ENCODE data around the gene FOXP2. TPM values are rescaled to one million over a fixed set of nuclear protein-coding genes. Genes with fewer than 3 reads are reported as not detected.

FOXP2 gene
- total RNA-seq, 1 experiment from 2014 or later, result not detected

DNA sequence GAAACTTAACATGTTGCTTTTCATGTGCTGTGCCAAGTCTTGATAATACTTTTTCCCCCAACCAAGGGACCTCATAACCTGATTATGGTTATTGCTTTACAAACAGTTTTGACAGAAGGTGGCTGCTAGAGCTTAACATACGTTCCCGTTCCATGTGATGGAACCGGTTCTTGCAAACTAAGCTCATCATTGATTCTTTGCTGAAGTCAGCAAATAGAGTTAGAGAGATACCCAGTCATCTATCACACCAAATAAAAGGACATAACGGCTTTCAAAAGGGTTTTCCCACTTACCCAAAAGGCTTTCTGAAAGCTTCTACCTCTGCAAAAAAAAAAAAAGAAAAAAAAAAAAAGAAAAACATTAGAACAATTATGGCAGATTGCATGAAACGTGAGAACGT, 277.0 kb downstream of the FOXP2 start:
- peaks cover 4% of the 10 kb centered on the region for H3K27me3 Mint-ChIP-seq (ENCODE audit: insufficient read depth, unreplicated experiment)
- no peaks in the 10 kb centered on the region for H3K9me3 Mint-ChIP-seq (ENCODE audit: unreplicated experiment)
- Histone ChIP-seq H3K4me3 (ENCODE audit: low read depth, low read length) (no peak overlapping the region), H3K4me1 (no peaks in the 10 kb centered on the region), H3K9me3 (no peaks in the 10 kb centered on the region), H3K36me3 (ENCODE audit: control insufficient read depth, insufficient read depth, low read length) (no peaks in the 10 kb centered on the region), H3K27me3 (replicated peaks; ENCODE audit: control insufficient read depth, insufficient read depth, low read length) (no peaks in the 10 kb centered on the region)
- BruUV-seq (replicated peaks), result no TSS peak
- DNase-seq, result no peak
- no peak overlapping the region for H3K4me3 Mint-ChIP-seq (ENCODE audit: unreplicated experiment)
- ChIA-PET POLR2A (no interaction called here), CTCF (no interaction called here)
- H3K36me3 Mint-ChIP-seq (ENCODE audit: insufficient read depth, unreplicated experiment), result no peaks in the 10 kb centered on the region
- no peak for TF ChIP-seq CTCF (IDR thresholded peaks at IDR 0.05; ENCODE audit: insufficient read depth in 1 of 2, low read depth in 1 of 2, low read length in 1 of 2, severe bottlenecking in 1 of 2, unreplicated experiment in 1 of 2)
- H3K4me1 Mint-ChIP-seq (ENCODE audit: low read depth, unreplicated experiment), result no peaks in the 10 kb centered on the region
- intact Hi-C loops (cut with micrococcal nuclease; ENCODE audit: unreplicated experiment), result no loop called here
- no peak overlapping the region for H3K27ac Mint-ChIP-seq (ENCODE audit: unreplicated experiment)

- TF ChIP-seq CTCF (IDR thresholded peaks at IDR 0.05; ENCODE audit: insufficient read depth in 1 of 2, low read depth in 1 of 2, low read length in 1 of 2, severe bottlenecking in 1 of 2, unreplicated experiment in 1 of 2), result no peak
- Histone ChIP-seq H3K4me1 (no peaks in the 10 kb centered on the region), H3K36me3 (ENCODE audit: control insufficient read depth, insufficient read depth, low read length) (no peaks in the 10 kb centered on the region), H3K9me3 (no peaks in the 10 kb centered on the region), H3K27me3 (replicated peaks; ENCODE audit: control insufficient read depth, insufficient read depth, low read length) (no peaks in the 10 kb centered on the region), H3K4me3 (ENCODE audit: low read depth, low read length) (no peak overlapping the region)
- no peaks in the 10 kb centered on the region for H3K4me1 Mint-ChIP-seq (ENCODE audit: low read depth, unreplicated experiment)
- POLR2A ChIA-PET, result no interaction called here
- H3K27me3 Mint-ChIP-seq (ENCODE audit: insufficient read depth, unreplicated experiment), result peaks cover 6% of the 10 kb centered on the region
- intact Hi-C loops (cut with micrococcal nuclease; ENCODE audit: unreplicated experiment), result no loop called here
- DNase-seq, result no peak
- H3K36me3 Mint-ChIP-seq (ENCODE audit: insufficient read depth, unreplicated experiment), result no peaks in the 10 kb centered on the region
- no peak overlapping the region for H3K4me3 Mint-ChIP-seq (ENCODE audit: unreplicated experiment)
- no TSS peak for BruUV-seq (replicated peaks)
- H3K27ac Mint-ChIP-seq (ENCODE audit: unreplicated experiment), result no peak overlapping the region
- CTCF ChIA-PET, result no interaction called here
- no peaks in the 10 kb centered on the region for H3K9me3 Mint-ChIP-seq (ENCODE audit: unreplicated experiment)
Measured at GRCh38 chr7:114695182-114695581, 280.6 kb downstream of the FOXP2 start.

GRCh38 chr7:114700247-114700928, 285.8 kb downstream of the FOXP2 start:
- H3K4me1 Mint-ChIP-seq (ENCODE audit: low read depth, unreplicated experiment), result no peaks in the 10 kb centered on the region
- Histone ChIP-seq H3K9me3 (no peaks in the 10 kb centered on the region), H3K4me1 (no peaks in the 10 kb centered on the region), H3K27me3 (replicated peaks; ENCODE audit: control insufficient read depth, insufficient read depth, low read length) (no peaks in the 10 kb centered on the region), H3K36me3 (ENCODE audit: control insufficient read depth, insufficient read depth, low read length) (no peaks in the 10 kb centered on the region), H3K4me3 (ENCODE audit: low read depth, low read length) (no peak overlapping the region)
- H3K9me3 Mint-ChIP-seq (ENCODE audit: unreplicated experiment), result no peaks in the 10 kb centered on the region
- no peaks in the 10 kb centered on the region for H3K36me3 Mint-ChIP-seq (ENCODE audit: insufficient read depth, unreplicated experiment)
- peaks cover 9% of the 10 kb centered on the region for H3K27me3 Mint-ChIP-seq (ENCODE audit: insufficient read depth, unreplicated experiment)
- CTCF ChIA-PET, result no interaction called here
- POLR2A ChIA-PET, result no interaction called here
- BruUV-seq (replicated peaks), result no TSS peak
- H3K4me3 Mint-ChIP-seq (ENCODE audit: unreplicated experiment), result no peak overlapping the region
- DNase-seq, result no peak
- H3K27ac Mint-ChIP-seq (ENCODE audit: unreplicated experiment), result no peak overlapping the region
- intact Hi-C loops (cut with micrococcal nuclease; ENCODE audit: unreplicated experiment), result no loop called here
- TF ChIP-seq CTCF (IDR thresholded peaks at IDR 0.05; ENCODE audit: insufficient read depth in 1 of 2, low read depth in 1 of 2, low read length in 1 of 2, severe bottlenecking in 1 of 2, unreplicated experiment in 1 of 2), result no peak

All from Caco-2 (cell line).